Camera-type eye (tissue), 1 donor: Measurements from ENCODE around the gene CEP20. TPM values are rescaled to one million over a fixed set of nuclear protein-coding genes. Genes with fewer than 3 reads are reported as not detected.

Experiments used
- total RNA-seq: library from RNA; depleted of rRNA; stranded (reverse); fragments of >200 nt; gene quantifications from one replicate; pipeline ENCODE4 v1.2.3, GENCODE V29; 2014

Gene CEP20
- total RNA-seq: 51.2 TPM

DNA sequence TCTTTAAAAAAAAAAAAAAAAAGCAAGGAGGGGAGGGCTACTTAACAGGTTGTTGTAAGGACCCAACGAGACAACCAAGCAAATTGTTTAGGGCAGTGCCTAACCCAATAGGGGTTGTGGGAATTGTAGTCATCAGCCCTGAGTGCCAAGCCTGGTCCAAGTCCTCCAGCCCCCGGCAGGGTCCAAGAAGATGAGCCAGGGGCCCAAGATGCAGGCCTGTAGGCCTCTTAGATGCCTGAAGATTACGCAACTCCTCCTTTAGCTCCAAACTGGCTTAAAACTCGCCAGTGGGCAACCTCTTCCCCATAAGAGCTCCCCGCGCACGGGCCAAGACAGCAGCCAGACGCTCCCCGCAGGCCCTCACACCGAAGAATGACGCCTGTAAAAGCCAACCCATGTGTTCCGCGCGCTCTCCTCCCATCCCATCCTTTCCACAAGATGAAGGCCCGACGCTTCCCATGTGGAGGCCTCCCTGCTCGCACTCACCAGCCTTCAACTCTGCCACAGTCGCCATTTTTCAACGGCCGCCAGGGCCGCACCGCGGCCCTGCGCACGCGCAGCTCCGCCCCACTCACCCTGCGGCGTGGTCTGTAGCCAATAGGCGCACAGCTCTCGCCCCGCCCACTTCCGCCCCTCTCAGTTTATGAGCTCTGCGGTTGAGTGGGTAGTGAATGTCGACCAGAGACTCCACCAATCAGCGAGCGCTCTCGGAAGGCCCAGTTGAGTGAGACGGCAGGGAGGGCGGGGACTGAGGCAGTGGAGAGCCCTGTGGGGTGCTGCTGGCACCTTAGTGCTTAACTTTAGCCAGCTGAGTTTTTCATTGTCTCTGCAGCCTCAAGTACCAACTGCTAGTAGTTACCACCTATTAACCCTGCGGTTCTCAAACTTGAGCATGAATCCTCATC is at the start of gene CEP20:
TSS of gene CEP20 (minus strand) at position 532 of the 905 bp plus-strand sequence. CDS start at position 514, 18 bp downstream.

DNA sequence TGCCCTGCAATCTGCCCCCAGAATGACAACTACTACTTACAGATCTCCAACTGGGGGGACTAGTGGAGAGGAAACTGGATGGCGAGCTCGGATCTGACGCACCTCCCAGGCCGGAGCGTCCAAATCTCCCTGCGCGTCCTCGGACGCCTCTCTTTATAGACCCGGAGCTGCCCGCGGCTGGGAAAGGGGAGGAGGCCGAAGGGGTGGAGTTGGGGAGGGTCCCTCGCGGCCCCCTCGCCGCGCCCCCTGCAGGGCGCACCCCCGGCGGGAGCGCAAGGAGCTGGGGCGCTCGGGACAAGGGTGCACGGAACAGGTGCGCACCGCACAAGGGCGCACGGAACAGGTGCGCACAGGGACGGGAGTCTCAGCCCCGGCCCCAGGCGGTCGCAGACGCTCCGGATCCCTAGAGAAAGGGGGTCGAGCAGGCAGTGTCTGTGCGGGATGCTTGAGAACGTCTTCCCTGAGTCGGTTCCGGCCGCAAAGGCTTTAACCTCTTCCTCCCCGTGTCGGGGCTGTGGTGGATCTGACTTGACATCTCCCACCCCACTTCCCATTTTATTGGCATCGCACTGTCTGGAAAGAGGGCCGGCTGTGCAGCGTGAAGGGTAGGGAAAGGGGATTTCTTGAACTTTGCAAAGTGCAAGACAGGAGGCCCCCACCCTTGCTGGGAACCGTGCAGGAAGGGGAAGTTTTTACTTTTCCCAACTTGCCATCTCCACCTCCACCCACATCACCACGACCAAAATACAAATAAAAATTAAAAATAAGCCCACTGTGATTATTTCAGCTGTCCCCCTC is 31.3 kb downstream of the CEP20 start, which contains the start of gene MYH11:
TSS of gene MYH11 (minus strand) at position 128 of the 798 bp plus-strand sequence. CDS start 18,776 bp downstream, outside the sequence.

Other genes starting within 250 kb of the CEP20 start
- 47.2 TPM for gene MARF1, start 245.4 kb downstream of the CEP20 start, total RNA-seq
- 21.5 TPM for gene NDE1, start 238.4 kb downstream of the CEP20 start, total RNA-seq
- 190 TPM for gene MYH11, start 31.6 kb downstream of the CEP20 start, total RNA-seq
- gene ABCC1, start 61.0 kb upstream of the CEP20 start, total RNA-seq: 36.1 TPM